ENCODE results near the gene DCLK2.

DCLK2 gene

GRCh38 chr4:150068300-150068960 lies 9.8 kb upstream of the DCLK2 start:
- DNase-seq (ENCODE audit: low read depth) = no peak
- H3K4me3 ChIP-seq (ENCODE audit: low read depth, low read length) = no peak overlapping the region
- no peak for TF ChIP-seq CTCF (conservative IDR thresholded peaks at IDR 0.05; ENCODE audit: low read depth, low read length)

- no peak for DNase-seq (ENCODE audit: low read depth)
- TF ChIP-seq CTCF (conservative IDR thresholded peaks at IDR 0.05; ENCODE audit: low read depth, low read length) = no peak
- no peak overlapping the region for H3K4me3 ChIP-seq (ENCODE audit: low read depth, low read length)
These were observed 8.9 kb upstream of the DCLK2 start for GRCh38 chr4:150069353-150069752.

GRCh38 chr4:150070464-150071170 lies 7.6 kb upstream of the DCLK2 start:
- H3K4me3 ChIP-seq (ENCODE audit: low read depth, low read length) = no peak overlapping the region
- DNase-seq (ENCODE audit: low read depth) = peak; percentile 43
- TF ChIP-seq CTCF (conservative IDR thresholded peaks at IDR 0.05; ENCODE audit: low read depth, low read length) = no peak

GRCh38 chr4:150072471-150072870 lies 5.8 kb upstream of the DCLK2 start:
- no peak overlapping the region for H3K4me3 ChIP-seq (ENCODE audit: low read depth, low read length)
- DNase-seq (ENCODE audit: low read depth) = no peak
- no peak for TF ChIP-seq CTCF (conservative IDR thresholded peaks at IDR 0.05; ENCODE audit: low read depth, low read length)

- DNase-seq (ENCODE audit: low read depth) = peak; percentile 96
- TF ChIP-seq CTCF (conservative IDR thresholded peaks at IDR 0.05; ENCODE audit: low read depth, low read length) = no peak
- no peak overlapping the region for H3K4me3 ChIP-seq (ENCODE audit: low read depth, low read length)
These were observed 5.1 kb upstream of the DCLK2 start for GRCh38 chr4:150072906-150073714.

GRCh38 chr4:150074064-150074463 lies 4.2 kb upstream of the DCLK2 start:
- no peak for DNase-seq (ENCODE audit: low read depth)
- TF ChIP-seq CTCF (conservative IDR thresholded peaks at IDR 0.05; ENCODE audit: low read depth, low read length) = no peak
- H3K4me3 ChIP-seq (ENCODE audit: low read depth, low read length) = no peak overlapping the region
